ENCODE measurements around the gene CACNA2D2.

CACNA2D2 gene

GRCh38 chr3:50334339-50335075 lies 168.9 kb downstream of the CACNA2D2 start:
- no peak for TF ChIP-seq CTCF (IDR thresholded peaks at IDR 0.05)

- TF ChIP-seq CTCF (IDR thresholded peaks at IDR 0.05): no peak
These were observed 169.6 kb downstream of the CACNA2D2 start for GRCh38 chr3:50333744-50334328.

GRCh38 chr3:50331364-50331907 lies 172.0 kb downstream of the CACNA2D2 start:
- TF ChIP-seq CTCF (IDR thresholded peaks at IDR 0.05): no peak

GRCh38 chr3:50330330-50330729 lies 173.1 kb downstream of the CACNA2D2 start:
- no peak for TF ChIP-seq CTCF (IDR thresholded peaks at IDR 0.05)

- TF ChIP-seq CTCF (IDR thresholded peaks at IDR 0.05): no peak
These were observed 175.3 kb downstream of the CACNA2D2 start, which contains the start of gene TUSC2 for GRCh38 chr3:50327943-50328691. Gene TUSC2 (minus strand): TSS chr3:50328223. CDS start chr3:50328099, 124 bp downstream.

- no peak for TF ChIP-seq CTCF (IDR thresholded peaks at IDR 0.05)
These were observed 176.3 kb downstream of the CACNA2D2 start for GRCh38 chr3:50327129-50327528.

GRCh38 chr3:50326182-50326541 lies 177.3 kb downstream of the CACNA2D2 start:
- no peak for TF ChIP-seq CTCF (IDR thresholded peaks at IDR 0.05)

Measured in LNCAP (cell line).